ENCODE data around the gene HOXC10. TPM values are rescaled to one million over a fixed set of nuclear protein-coding genes. Genes with fewer than 3 reads are reported as not detected.
A peak's percentile ranks its signal among the peaks of the same experiment; 100 is the strongest.

Gene HOXC10
- total RNA-seq, 1 donor from 2014 or later, result not detected

- H3K36me3 Mint-ChIP-seq (ENCODE audit: low read depth), result no peaks in the 10 kb centered on the region
- intact Hi-C loops (cut with micrococcal nuclease), result loop anchor here (10.0 kb wide), 1 partner anchor 272 kb away; no protein-coding TSS in a partner anchor
- POLR2A ChIA-PET, result no interaction called here
- H3K9me3 Mint-ChIP-seq, result peaks cover 3% of the 10 kb centered on the region
- no peak for ATAC-seq (ENCODE audit: low read depth)
- DNase-seq, result no peak
- H3K4me1 Mint-ChIP-seq, result peaks cover 24% of the 10 kb centered on the region
- peak overlapping the region; percentile 7 for H3K4me3 Mint-ChIP-seq
- no peak for TF ChIP-seq CTCF (IDR thresholded peaks at IDR 0.05)
- CTCF ChIA-PET, result no interaction called here
- H3K27me3 Mint-ChIP-seq, result peaks cover 85% of the 10 kb centered on the region
- H3K27ac Mint-ChIP-seq, result no peak overlapping the region
These were observed 18.4 kb upstream of the HOXC10 start for GRCh38 chr12:53966385-53967133.

- no peak for DNase-seq
- intact Hi-C loops (cut with micrococcal nuclease), result loop anchor here (10.0 kb wide), 1 partner anchor 273 kb away; no protein-coding TSS in a partner anchor
- Mint-ChIP-seq H3K4me3 (no peak overlapping the region), H3K4me1 (peaks cover 24% of the 10 kb centered on the region), H3K9me3 (peaks cover 5% of the 10 kb centered on the region), H3K36me3 (ENCODE audit: low read depth) (no peaks in the 10 kb centered on the region), H3K27ac (peak overlapping the region; percentile 1), H3K27me3 (peaks cover 88% of the 10 kb centered on the region)
- no peak for TF ChIP-seq CTCF (IDR thresholded peaks at IDR 0.05)
- ChIA-PET POLR2A (no interaction called here), CTCF (no interaction called here)
- no peak for ATAC-seq (ENCODE audit: low read depth)
These were observed 17.5 kb upstream of the HOXC10 start for GRCh38 chr12:53967421-53967925.

- peaks cover 28% of the 10 kb centered on the region for H3K4me1 Mint-ChIP-seq
- intact Hi-C loops (cut with micrococcal nuclease), result loop anchor here (10.0 kb wide), 1 partner anchor 274 kb away; no protein-coding TSS in a partner anchor
- peaks cover 88% of the 10 kb centered on the region for H3K27me3 Mint-ChIP-seq
- ATAC-seq (ENCODE audit: low read depth), result no peak
- no peak for TF ChIP-seq CTCF (IDR thresholded peaks at IDR 0.05)
- ChIA-PET POLR2A (no interaction called here), CTCF (no interaction called here)
- DNase-seq, result no peak
- H3K4me3 Mint-ChIP-seq, result no peak overlapping the region
- peaks cover 5% of the 10 kb centered on the region for H3K9me3 Mint-ChIP-seq
- no peak overlapping the region for H3K27ac Mint-ChIP-seq
- H3K36me3 Mint-ChIP-seq (ENCODE audit: low read depth), result no peaks in the 10 kb centered on the region
These were observed 16.5 kb upstream of the HOXC10 start for GRCh38 chr12:53968214-53969127.

DNA sequence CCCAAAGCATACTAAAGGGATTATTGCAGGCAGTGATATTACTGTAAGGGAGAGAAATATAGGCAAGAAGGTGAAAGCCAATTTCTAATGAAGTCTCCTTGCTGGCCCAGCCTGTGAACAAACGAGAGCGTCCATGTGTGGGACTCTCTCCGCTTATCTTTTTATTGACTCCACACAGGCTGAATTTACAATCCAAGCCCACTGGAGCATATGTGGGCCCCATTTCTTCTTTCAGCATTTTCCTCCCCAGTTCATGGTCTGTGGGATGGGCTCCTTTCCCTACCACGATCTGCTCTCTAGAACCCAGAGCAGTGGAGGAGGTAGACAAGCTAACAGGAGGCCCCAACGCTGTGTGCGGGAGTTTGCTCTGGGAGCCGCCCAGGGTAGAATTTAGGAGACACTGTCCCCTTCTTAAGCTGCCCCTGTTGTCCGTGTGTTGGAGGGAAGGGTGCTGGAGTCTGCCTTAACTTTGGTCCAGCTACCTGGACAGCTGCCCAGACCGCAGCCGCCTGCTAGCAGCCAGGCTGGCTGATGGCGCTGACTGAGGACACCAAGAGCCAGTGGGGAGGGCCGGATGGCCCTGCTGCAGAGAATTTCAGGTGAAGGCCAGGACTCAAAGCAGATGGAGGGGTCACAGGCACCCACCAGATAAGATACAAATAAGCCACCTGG, 15.2 kb upstream of the HOXC10 start:
- no peak overlapping the region for H3K27ac Mint-ChIP-seq
- H3K4me3 Mint-ChIP-seq, result no peak overlapping the region
- H3K27me3 Mint-ChIP-seq, result peaks cover 82% of the 10 kb centered on the region
- POLR2A ChIA-PET, result no interaction called here
- intact Hi-C loops (cut with micrococcal nuclease), result loop anchor here (5.0 to 10.0 kb wide), 2 partner anchors 32 to 275 kb away; partner anchors contain the start of gene HOXC13
- peaks cover 19% of the 10 kb centered on the region for H3K4me1 Mint-ChIP-seq
- H3K36me3 Mint-ChIP-seq (ENCODE audit: low read depth), result no peaks in the 10 kb centered on the region
- H3K9me3 Mint-ChIP-seq, result peaks cover 5% of the 10 kb centered on the region
- ATAC-seq (ENCODE audit: low read depth), result no peak
- no peak for DNase-seq
- TF ChIP-seq CTCF (IDR thresholded peaks at IDR 0.05), result no peak
- CTCF ChIA-PET, result interaction anchor here (1.2 kb wide), 1 partner anchor 232 kb away, joined by 5 read pairs; no protein-coding TSS in a partner anchor
